Effector memory CD4-positive, alpha-beta T cell (primary cell): Measurements from ENCODE around the gene IKBIP.
"Not testable (repeated sequence)": the region's sequence is repeated elsewhere in the genome, so short reads cannot be mapped to it uniquely, and the experiment has no call there.

Experiments used
- DNase-seq, 3 donors: peaks; one replicate each; pipeline ENCODE4 v3.0.0-alpha.2; 2020
- H3K27ac ChIP-seq: 2 replicates; pipeline ENCODE4 v1.7.0; 2013; ENCODE audit warnings: mild to moderate bottlenecking, low read length, moderate library complexity; ENCODE audit not compliant: insufficient read depth, poor library complexity, severe bottlenecking
- H3K27me3 ChIP-seq: replicated peaks from 2 replicates; pipeline ENCODE4 v1.7.0; 2013; ENCODE audit warnings: mild to moderate bottlenecking, low read length; ENCODE audit not compliant: insufficient read depth, control insufficient read depth, poor library complexity, severe bottlenecking
- H3K36me3 ChIP-seq: 2 replicates; pipeline ENCODE4 v1.7.0; 2013; ENCODE audit warnings: mild to moderate bottlenecking, low read length, moderate library complexity; ENCODE audit not compliant: control insufficient read depth, insufficient read depth
- H3K4me1 ChIP-seq: 2 replicates; pipeline ENCODE4 v1.7.0; 2013; ENCODE audit warnings: low read length, mild to moderate bottlenecking; ENCODE audit not compliant: control insufficient read depth, insufficient read depth, poor library complexity, severe bottlenecking
- H3K4me3 ChIP-seq: 2 replicates; pipeline ENCODE4 v1.7.0; 2013; ENCODE audit warnings: low read length, low read depth, mild to moderate bottlenecking; ENCODE audit not compliant: insufficient read depth, poor library complexity, severe bottlenecking
- H3K9me3 ChIP-seq: 2 replicates; pipeline ENCODE4 v1.7.0; 2013; ENCODE audit warnings: mild to moderate bottlenecking, low read length, moderate library complexity; ENCODE audit not compliant: control insufficient read depth

The IKBIP gene

DNA sequence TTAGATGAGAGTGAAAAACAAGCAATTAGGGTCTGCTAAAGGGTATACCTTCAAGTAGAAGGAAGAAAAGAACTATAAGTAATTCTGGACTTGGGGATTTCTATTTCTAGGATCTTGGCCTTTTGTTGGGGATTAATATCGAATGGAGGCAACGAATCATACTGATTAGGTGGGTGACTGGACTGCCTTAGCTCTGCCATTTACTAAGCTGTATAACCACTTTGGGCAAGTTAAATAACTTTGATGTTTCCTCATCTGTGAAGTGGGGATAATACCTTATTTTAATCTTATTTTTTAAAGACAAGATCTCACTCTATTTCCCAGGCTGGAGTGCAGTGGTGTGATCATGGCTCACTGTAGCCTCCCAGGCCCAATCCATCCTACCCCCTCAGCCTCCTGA lies 6.6 kb downstream of the IKBIP start:
- DNase-seq = no peak
- Histone ChIP-seq H3K27ac (no peak overlapping the region), H3K36me3 (no peaks in the 10 kb centered on the region), H3K27me3 (no peaks in the 10 kb centered on the region), H3K9me3 (no peaks in the 10 kb centered on the region), H3K4me1 (no peaks in the 10 kb centered on the region), H3K4me3 (no peak overlapping the region)

DNA sequence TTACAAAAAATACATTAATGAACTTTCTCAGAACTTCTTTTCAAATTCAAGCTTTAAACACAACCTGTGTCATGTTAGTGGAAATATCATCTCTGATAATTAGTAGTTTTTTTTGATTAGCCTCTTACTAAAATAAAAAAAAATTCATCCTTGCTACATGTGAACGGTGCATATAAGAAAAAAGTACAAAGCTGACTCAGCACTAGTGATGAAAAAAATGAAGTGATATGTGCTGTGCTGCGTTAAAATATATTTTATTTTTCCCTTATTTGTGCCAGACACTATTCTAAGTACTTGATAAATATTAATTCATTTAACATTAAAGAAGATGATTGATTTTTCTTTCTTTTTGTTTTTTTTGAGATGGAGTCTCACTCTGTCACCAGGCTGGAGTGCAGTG lies 7.5 kb downstream of the IKBIP start:
- H3K27ac ChIP-seq = no peak overlapping the region
- H3K4me1 ChIP-seq = no peaks in the 10 kb centered on the region
- H3K9me3 ChIP-seq = no peaks in the 10 kb centered on the region

GRCh38 chr12:98635657-98636323 lies 8.8 kb downstream of the IKBIP start:
- DNase-seq = no peak
- Histone ChIP-seq H3K9me3 (no peaks in the 10 kb centered on the region), H3K27me3 (no peaks in the 10 kb centered on the region), H3K4me1 (no peaks in the 10 kb centered on the region), H3K36me3 (no peaks in the 10 kb centered on the region), H3K27ac (no peak overlapping the region), H3K4me3 (no peak overlapping the region)

More for the DNA sequence above, 7.5 kb downstream of the IKBIP start:
- Histone ChIP-seq H3K36me3 (no peaks in the 10 kb centered on the region), H3K27me3 (no peaks in the 10 kb centered on the region), H3K4me3 (no peak overlapping the region)
- no peak for DNase-seq

DNA sequence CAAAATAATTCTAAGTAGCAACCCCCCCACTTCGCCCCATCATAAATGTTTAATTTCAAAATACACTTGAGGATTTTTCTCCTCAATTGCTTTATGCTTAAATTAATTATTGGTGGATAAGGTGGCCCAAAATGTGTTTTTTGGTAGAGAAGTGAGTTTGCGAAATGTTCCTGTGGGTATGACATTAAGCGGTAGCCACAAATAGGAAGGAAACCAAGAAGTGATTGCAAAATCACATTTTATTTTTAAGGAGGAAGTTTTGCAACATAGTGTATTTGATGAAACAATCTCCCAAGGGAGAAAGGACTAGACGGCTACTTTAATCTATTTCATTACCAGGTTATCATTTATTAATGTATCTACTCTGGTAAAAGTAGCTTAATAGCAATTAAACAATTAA lies 25.6 kb downstream of the IKBIP start:
- no peak for DNase-seq
- no peak overlapping the region for H3K27ac ChIP-seq
- no peaks in the 10 kb centered on the region for H3K27me3 ChIP-seq
- H3K4me3 ChIP-seq = no peak overlapping the region
- H3K9me3 ChIP-seq = no peaks in the 10 kb centered on the region
- no peaks in the 10 kb centered on the region for H3K36me3 ChIP-seq
- no peaks in the 10 kb centered on the region for H3K4me1 ChIP-seq

- H3K9me3 ChIP-seq = no peaks in the 10 kb centered on the region
- no peaks in the 10 kb centered on the region for H3K27me3 ChIP-seq
- H3K4me1 ChIP-seq = no peaks in the 10 kb centered on the region
- no peak overlapping the region for H3K4me3 ChIP-seq
- H3K27ac ChIP-seq = no peak overlapping the region
- DNase-seq = no peak
- no peaks in the 10 kb centered on the region for H3K36me3 ChIP-seq
Observed at GRCh38 chr12:98612696-98613334, 31.8 kb downstream of the IKBIP start.

DNA sequence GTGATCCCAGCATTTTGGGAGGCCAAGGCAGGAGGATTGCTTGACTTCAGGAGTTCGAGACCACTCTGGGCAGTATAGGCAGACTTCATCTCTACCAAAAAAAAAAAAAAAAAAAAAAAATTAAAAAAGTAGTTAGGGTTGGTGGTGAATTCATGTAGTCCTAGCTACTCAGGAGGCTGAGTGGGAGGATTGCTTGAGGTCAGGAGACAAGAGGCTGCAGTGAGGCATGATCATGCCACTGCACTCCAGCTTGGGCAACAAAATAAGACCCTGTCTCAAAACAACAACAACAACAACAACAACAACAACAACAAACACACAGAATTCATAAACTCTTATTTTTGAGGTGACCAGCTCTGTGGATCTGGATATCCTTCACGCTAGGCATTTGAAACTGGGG lies 34.0 kb downstream of the IKBIP start:
- Histone ChIP-seq H3K27ac (no peak overlapping the region), H3K4me1 (no peaks in the 10 kb centered on the region), H3K27me3 (no peaks in the 10 kb centered on the region), H3K9me3 (no peaks in the 10 kb centered on the region), H3K36me3 (no peaks in the 10 kb centered on the region), H3K4me3 (no peak overlapping the region)
- DNase-seq = no peak

- Histone ChIP-seq H3K27ac (no peak overlapping the region), H3K9me3 (no peaks in the 10 kb centered on the region), H3K4me1 (no peaks in the 10 kb centered on the region), H3K36me3 (peaks cover 24% of the 10 kb centered on the region), H3K4me3 (no peak overlapping the region), H3K27me3 (no peaks in the 10 kb centered on the region)
- DNase-seq = no peak
Observed at GRCh38 chr12:98606359-98606988, 38.1 kb downstream of the IKBIP start.

DNA sequence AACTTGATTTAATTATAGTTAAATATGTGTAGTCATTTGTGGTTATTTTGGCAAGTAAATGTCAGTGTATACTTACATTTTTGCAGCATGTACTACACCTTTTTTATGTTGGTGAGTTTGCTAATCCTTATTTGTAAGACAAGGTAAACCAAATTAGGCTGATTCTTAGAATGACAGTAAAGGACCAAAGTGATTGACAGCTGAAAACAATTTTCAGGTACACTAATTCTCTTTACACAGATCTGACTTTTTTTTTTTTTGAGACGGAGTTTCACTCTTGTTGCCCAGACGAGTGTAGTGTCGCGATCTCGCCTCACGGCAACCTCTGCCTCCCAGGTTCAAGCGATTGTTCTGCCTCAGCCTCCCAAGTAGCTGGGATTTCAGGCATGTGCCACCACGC lies 42.7 kb downstream of the IKBIP start:
- H3K36me3 ChIP-seq = peaks cover 66% of the 10 kb centered on the region
- H3K9me3 ChIP-seq = no peaks in the 10 kb centered on the region
- no peaks in the 10 kb centered on the region for H3K27me3 ChIP-seq
- DNase-seq = no peak
- no peak overlapping the region for H3K4me3 ChIP-seq
- H3K27ac ChIP-seq = no peak overlapping the region
- H3K4me1 ChIP-seq = no peaks in the 10 kb centered on the region

DNA sequence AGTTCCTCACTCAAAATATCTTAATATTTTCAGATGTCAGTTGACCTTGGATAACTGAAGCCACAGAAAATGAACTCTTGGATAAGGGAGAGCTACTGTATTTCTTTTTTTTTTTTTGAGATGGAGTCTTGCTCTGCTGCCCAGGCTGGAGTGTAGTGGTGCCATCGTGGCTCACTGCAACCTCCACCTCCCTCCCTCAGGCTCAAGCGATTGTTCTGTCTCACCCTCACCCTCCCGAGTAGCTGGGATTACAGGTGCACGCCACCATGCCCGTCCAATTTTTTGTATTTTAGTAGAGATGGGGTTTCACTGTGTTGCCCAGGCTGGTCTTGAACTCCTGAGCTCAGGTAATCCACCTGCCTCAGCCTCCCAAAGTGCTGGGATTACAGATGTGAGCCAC lies 47.3 kb downstream of the IKBIP start:
- H3K9me3 ChIP-seq, H3K27ac ChIP-seq, H3K4me1 ChIP-seq, DNase-seq, H3K4me3 ChIP-seq, H3K27me3 ChIP-seq: not testable (repeated sequence)
- peaks cover 57% of the 10 kb centered on the region for H3K36me3 ChIP-seq

GRCh38 chr12:98595243-98595988 lies 49.2 kb downstream of the IKBIP start:
- peak overlapping the region; percentile 91 for H3K4me3 ChIP-seq
- peaks cover 8% of the 10 kb centered on the region for H3K4me1 ChIP-seq
- H3K27me3 ChIP-seq = no peaks in the 10 kb centered on the region
- DNase-seq = peak in 2 of 3 donors; percentile 2
- H3K27ac ChIP-seq = peak overlapping the region; percentile 38
- no peaks in the 10 kb centered on the region for H3K9me3 ChIP-seq
- H3K36me3 ChIP-seq = peaks cover 39% of the 10 kb centered on the region
